Measurements from ENCODE around the gene FLOT2.
"Not testable (repeated sequence)": the region's sequence is repeated elsewhere in the genome, so short reads cannot be mapped to it uniquely, and the experiment has no call there.

FLOT2 gene

DNA sequence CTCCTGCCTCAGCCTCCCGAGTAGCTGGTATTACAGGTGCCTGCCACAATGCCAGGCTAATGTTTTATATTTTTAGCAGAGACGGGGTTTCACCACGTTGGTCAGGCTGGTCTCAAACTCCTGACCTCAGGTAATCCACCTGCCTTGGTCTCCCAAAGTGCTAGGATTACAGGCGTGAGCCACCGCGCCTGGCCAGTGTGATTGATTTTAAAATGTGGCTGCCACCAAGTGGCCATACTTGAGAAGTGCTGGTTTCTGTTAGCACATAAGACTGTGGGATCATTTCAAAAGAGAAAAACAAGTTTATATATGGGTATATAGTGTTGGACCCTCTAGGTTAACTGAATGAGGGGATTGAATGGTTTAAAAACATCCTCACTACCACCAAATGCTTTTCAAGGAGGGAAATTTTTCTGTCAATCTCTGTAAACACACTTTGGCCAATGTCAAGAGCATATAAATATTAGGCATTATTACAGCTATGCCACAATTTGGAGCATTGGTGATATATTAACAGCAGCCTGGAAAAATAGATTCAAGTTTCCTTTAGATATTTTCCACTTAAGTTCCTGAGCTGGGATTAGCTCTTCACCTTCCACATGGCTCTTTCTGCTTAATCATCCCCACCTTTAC lies 18.9 kb upstream of the FLOT2 start:
- peak; percentile 49 for DNase-seq

DNA sequence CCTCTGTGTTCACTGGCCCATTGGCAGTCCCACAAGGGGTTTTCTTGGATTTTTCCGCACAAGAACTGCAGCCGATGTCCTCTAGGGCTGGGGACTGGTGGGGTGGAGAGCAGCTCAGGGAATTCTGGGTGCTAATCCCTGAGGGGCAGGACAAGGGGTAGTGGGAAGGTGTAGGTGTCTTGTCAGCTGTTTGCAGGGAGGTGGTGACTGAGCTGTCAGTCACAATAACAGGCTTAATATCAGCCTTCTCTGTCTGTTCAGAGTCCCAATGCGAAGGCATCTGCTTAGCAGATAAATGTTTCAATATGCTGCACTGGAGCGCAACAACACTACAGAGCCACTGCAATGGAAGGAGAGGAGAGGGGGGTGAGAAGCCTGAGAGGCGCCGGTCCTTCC lies 15.4 kb upstream of the FLOT2 start:
- no peak for DNase-seq

DNA sequence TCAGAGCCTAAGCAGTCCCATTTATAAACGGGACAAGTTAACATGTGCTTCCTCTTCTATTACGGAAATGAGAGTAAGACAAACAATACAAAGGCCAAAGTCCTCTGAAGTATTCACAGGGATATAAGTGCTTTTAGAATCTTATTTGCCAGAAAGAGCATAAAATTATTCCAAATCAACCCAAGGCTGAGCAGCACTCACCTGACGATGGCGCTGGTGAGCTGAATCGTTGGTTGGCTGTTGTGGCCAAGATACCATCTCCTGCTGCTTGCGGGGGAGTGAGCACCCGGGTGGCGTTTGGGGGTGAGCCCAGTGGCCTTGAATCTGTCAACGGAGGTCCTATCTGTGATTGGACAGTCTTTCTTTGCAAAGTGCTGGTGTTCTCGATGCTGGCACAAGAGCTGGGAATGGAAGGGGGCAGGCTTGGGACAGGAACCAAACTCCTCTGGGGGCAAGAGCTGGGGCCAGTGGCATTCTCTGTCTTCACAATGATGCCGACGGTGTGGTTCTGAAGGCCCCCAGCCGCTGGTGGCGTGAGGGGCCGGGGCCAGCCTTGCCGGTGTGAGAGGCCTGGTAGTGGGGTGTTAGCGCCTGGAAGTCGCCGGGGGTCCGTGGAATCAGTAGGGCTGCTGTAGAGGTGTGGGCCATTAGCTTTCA lies 14.9 kb upstream of the FLOT2 start:
- no peak for DNase-seq

GRCh38 chr17:28911411-28912045 lies 14.0 kb upstream of the FLOT2 start:
- no peak for DNase-seq

DNA sequence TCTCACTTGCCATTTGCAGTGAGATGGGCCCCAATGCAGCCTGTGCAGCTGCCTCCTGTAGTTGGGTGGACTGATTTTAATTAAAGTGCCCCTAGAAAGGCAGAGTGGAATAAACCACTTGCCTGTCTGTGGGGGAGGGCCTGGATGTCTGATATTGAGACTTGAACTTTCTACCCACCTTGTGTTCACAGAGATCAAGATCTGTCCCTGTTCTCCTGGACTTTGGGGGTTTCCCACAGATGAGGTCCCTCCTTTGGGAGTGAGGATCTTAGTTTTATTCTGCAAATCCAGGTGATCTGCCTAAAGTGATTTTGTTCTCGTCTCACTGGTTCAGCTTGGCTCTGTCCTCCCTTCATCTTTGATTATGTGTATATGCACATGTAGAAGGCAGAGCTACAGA lies 13.0 kb upstream of the FLOT2 start:
- DNase-seq, result no peak

DNA sequence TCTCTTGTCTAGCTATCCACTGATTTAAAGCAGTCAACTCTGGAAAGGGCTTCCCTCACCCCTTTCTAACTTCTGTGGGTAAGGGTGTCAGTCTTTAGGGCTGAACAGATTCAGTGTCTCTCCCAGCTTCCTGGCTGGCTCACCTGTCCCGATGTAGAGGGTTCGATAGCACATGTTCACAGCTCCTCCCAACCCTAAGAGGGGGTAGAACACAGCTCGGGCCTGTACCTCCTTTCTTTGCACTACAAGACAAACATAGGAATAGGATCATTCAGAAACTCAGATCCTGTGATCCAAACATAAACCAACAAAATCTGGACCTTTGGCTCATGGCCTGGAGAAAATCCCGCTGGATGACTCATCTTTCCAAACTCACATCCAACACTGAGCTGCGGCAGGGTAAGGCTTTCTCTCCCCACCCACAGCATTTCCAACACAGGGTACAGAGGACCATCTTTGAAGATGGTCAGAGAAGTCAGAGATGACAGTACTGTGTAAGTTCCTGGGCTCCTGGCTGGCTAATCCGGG lies 11.2 kb upstream of the FLOT2 start:
- no peak for DNase-seq

- no peak for DNase-seq
Measured at GRCh38 chr17:28907709-28908475, 10.4 kb upstream of the FLOT2 start.

DNA sequence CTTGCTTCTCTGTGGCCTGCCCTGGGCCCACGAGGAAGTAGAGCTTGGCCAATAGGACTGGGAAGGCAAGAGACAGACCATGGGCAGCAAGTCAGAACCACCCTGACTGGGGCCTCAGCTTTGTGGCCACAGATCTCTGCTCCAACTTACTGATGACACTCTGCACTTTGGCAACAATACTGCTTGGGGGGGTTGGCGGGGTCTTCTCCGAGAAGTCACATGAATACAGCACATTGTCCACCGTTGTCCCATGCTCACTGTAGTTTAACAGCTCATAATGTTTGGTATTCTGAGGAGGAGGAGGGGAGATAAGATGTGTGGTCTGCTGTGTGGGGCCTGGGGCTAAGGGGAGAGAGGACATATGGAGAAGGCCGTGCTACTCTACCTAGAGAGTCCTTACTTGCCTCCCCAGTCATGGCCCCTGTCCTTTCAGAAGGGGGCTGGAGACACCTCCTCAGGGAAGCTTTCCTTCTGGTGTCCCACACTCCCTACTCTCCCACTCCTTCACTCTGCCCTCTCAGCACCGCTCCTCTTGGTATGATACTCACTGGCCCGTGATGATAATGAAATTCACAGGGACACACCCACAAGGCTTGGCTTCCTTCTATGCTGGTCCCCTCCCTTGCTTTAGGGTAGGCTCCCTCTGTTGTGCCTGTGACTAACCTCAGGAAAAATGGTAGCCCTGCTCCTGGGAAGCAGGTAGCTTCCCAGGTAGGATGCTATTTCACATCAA lies 9.3 kb upstream of the FLOT2 start:
- no peak for DNase-seq

DNA sequence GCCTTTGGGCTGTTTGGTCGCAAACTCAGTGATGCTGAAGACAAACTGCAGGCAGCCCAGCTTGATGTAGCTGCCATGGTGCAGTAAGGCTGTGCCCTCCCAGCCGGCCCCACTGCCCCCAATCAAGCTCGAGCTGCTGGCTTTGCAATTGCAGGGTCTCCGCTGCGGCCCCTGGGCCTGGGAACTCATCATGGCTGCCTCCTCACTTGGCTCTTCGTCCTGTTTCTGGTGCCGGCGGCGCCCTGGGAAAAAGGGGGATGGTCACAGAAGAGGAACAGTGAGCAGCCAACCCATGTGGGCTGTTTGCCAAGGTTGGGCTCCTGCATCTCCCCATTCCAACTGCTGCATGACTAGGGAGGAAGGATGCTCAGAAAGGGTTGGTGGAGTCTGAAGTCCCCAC lies 8.7 kb upstream of the FLOT2 start:
- DNase-seq, result no peak

- no peak for DNase-seq
Measured at GRCh38 chr17:28904800-28905199, 7.3 kb upstream of the FLOT2 start.

- DNase-seq, result not testable (repeated sequence)
Measured at GRCh38 chr17:28903546-28903841, 6.0 kb upstream of the FLOT2 start.

GRCh38 chr17:28902819-28903545 lies 5.4 kb upstream of the FLOT2 start, which contains the start of gene DHRS13:
Gene DHRS13 (minus strand): TSS chr17:28903079. CDS start chr17:28902944, 135 bp downstream.
- DNase-seq, result peak; percentile 98

GRCh38 chr17:28901866-28902818 lies 4.6 kb upstream of the FLOT2 start:
- DNase-seq, result peak; percentile 68

- no peak for DNase-seq
Measured at GRCh38 chr17:28900986-28901726, 3.6 kb upstream of the FLOT2 start.

- DNase-seq, result no peak
Measured at GRCh38 chr17:28899212-28899815, 1.8 kb upstream of the FLOT2 start.

- DNase-seq, result no peak
Measured at GRCh38 chr17:28898527-28898955, 1.0 kb upstream of the FLOT2 start.

DNA sequence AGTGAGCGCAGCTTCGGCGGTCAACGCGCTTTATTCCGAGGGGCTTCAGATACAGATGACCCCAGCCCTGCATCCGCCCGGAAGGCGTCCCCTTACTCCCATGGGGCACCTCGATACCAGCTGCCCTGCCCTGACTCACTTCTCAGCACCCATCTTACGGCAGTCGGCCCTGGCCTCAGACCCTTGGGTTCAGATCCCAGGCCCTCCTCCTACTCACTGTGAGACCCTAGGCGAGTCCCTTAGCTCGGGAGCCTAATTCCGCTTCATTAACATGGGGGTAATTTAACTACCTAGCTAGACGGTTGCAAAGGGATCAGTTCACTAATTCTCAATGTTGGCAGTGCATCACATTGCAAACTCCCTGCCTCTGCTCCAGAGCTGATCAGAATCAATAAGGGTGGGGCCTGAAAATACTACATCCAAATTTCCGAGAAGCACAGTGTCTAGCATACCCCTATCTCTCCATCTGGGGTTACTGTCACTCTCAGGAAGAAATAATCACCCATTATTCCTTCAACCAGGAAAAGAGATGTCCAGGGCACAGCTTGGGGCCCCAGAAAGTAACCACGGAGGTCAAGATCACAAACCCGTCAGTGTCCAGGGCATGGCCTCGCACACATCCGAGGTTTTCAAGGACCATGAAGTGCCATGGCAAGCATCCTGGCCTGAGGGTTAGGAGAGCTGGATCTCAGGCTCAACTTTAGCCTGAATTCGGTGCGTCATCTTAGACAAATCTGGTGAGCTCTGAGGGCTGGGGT lies 415 bp upstream of the FLOT2 start:
- no peak for DNase-seq

- no peak for DNase-seq
Measured at GRCh38 chr17:28896491-28896883, 1.0 kb downstream of the FLOT2 start.

Data from RPMI8226 (cell line).